DMS53 treated with DMSO at 0.1 percent for 48 hours (cell line): ENCODE results near the gene FOXL2NB.
A peak's percentile ranks its signal among the peaks of the same experiment; 100 is the strongest.

Experiments used
- DNase-seq: peaks from one replicate; lab custom pipeline; 2025; ENCODE audit not compliant: unreplicated experiment; lab: John Stamatoyannopoulos, UW

The FOXL2NB gene

DNA sequence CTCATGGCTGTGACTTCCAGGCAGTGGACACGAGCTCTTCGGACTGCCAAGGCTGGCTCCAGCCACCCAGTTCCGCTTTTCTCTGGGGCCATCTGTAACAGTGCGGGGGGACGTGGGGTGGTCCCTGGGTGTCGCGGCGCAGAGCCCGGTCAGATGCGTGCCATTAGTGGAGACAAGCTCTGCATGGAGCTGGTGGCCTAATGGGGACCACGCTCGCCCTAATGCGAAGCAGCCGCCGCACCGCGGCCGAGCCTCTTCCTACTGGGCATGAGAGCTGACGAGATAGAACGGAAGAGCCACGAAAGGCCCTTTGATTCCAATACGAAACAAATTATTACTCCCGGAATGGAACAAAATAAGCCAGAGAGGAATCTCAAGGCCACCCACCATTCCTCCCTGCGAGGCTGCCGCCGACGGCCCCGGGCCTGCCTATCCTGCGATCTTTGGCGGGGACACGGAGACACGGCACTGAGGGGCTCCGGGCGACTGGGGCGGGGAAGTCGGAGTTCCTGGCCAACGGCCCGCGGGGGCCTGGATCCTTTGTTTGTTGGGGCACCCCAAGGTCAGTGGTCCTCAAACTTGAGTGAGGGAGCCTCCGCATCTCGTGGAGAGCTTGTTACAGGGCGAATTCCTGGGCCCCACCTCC, 18.2 kb upstream of the FOXL2NB start:
- no peak for DNase-seq

DNA sequence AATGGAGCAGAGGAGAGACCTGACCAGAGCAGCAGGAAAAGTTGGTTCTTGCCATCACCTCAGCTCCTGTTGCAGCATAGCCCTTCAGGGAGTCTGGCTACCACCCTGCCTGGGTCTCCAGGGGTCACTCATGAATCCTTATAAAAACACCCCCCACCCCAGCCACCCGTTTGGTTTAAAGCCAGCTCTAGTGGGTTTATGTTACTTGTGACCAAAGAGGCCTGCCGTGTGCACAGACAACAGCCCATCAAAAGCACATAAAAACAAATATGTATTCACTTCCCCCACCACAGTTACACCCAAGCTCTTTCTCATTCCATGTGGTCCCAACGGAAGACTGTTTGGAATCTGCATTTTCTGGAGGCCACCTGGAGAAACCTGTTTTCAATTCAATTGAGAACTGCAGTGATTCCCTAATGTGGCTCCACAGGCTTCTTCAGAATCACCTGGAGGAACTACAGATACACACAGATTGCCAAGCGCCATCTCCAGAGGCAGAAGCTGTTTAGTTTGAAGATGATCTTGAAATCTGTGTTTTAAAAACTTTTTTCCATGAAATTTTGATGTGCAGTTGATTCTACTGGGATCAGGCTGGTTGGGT, 13.8 kb upstream of the FOXL2NB start:
- no peak for DNase-seq

DNA sequence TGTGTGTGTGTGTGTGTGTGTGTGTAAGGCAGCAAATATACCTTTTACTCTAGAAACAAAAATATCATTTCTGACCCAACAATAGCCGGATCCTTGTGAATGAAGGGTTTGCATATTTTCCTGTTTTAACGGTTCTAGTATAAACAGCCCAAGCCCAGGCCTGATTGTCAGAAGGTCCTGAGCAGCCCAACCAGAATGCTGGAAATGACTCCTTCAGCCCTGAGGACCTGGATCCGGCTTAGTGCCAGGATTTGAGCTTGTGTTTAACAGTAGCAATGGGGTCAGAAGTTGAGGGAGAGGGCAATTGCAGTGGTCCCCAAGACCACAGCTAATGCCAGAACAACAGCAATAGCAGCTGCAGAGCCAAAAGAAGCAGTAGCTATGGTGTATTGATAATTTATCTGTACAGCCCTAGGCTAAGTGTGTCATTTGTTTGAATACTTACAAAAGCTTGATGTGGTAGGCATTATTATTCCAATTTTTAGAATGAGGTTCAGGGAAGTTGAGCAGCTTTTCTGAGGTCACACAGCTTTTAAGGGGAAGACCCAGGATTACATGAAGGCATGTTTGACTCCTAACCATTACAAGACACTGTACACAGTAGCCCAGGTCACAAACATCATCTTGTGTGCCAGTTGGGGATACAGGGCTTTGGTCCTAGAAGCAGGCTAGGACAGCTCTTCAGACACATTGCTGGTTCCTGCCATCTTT, 12.9 kb upstream of the FOXL2NB start:
- no peak for DNase-seq

DNA sequence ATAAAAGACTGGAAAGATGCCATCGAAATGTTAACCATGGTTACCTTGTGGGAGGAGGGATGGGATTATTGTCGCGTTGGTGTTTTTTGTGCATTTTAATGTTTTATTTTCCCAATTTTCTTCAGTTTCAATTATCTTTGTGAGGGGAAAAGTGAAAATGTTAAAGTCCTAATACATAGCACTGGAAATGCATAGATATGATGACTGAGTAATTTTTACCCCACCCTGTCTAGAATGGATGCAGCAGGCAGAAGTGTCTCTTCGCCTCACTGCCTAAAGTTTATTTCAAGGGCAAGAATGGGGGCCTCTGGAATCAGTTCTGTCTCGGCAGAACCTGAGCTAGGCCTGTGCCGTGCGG, 11.5 kb upstream of the FOXL2NB start:
- DNase-seq: no peak

DNA sequence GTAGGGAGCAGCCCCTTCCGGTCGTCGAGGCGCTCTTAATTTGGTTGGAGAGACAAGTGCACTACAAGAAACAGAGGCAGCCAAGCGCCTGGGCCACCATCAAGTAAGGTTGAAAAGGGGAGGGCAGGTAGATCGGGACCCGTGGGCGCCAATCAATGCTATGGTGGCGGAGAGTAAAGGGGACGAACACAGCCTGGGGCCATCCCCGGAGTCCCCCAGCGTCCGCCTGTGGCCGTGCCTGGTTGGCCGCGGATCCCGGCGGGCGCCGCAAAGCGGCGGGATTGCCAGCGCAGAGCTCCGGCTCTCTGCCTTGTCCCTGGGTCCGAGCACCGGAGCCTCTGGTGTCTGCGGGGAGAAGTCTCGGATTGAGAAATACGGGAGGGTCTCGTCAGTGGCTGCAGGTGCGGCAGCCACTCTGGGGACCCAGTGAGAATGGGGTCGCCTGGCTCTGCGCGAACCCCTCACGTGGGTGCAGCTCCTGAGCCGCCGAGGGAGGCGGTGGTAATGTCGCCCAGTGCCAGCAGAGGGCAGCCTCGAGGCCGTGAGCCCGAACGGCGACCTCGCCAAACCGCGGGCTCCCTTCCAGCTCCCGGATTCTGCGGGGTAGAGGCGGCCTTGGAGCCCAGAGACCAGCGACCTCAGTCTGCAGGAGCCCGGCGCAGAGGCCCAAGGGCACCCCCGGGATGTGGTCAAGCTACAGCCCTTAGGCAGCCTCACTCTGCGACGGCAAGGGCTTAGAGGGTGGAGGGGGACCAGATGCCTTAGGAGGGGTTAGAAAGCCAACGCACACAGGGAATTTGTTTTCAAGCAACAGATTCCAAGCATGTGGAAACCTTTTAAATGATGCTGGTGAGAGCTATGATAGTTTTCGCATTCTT, 10.9 kb upstream of the FOXL2NB start:
- DNase-seq: no peak

DNA sequence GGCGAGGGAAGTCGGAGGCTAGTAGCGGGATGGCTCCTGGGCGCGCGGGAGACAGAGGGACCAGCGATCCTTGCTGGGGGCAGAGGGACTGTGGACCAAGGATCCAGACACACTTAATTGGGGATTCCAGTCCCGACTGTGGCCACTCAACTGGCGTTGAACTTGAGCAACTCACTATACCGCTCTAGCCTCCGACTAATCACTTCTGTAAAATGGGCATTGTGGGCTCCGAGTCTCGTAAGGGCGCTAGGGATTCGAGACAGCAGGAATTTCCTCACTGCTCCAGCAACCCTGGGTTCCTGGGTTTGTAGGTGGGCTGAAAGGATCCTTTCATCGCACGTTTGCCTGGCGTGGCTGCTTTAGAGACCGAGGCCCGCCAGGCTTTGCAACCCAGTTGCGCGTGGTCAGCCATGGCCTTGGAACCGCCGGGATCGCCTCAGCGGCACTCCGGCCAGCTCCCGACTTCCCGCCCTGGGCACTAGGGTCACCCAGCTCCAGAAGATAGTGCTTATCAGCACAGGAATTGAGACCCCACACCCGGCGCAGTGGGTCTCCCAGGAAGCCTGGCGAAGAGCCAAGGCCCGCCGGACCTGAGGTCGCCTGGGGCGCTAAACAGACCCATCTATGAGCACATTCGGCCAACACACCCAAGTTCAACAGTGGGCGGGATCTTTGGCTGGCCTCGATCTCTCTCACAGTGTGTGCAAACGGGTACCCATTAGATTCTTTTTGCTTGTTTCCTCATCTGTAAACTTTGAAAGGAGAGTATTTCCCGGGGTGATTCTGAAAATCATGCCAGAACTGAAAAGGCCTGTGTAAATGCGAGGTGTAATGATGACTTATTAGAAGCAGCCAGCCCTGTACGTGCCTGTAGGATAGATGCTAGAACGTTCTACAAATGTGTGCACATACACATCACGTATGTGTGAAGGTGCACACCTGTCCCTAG, 10.0 kb upstream of the FOXL2NB start:
- DNase-seq: no peak

DNA sequence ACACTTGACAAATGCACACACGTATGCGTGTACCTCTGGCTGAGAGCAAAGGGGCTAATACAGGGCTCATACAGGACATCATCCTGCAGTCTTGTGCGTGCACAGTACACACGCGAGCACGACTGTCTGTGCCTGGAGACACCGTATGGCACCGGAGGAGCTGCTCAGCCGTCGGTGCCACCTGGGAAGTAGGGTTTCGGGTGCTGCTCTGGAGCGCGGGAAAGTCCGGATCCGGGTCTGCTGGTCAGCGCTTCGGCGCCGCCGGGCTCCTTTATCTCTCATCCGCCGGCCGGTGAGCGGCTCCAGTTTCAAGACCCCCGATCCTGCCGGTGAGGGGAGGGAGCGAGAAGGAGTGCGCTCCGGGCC, 9.3 kb upstream of the FOXL2NB start:
- DNase-seq: no peak

DNA sequence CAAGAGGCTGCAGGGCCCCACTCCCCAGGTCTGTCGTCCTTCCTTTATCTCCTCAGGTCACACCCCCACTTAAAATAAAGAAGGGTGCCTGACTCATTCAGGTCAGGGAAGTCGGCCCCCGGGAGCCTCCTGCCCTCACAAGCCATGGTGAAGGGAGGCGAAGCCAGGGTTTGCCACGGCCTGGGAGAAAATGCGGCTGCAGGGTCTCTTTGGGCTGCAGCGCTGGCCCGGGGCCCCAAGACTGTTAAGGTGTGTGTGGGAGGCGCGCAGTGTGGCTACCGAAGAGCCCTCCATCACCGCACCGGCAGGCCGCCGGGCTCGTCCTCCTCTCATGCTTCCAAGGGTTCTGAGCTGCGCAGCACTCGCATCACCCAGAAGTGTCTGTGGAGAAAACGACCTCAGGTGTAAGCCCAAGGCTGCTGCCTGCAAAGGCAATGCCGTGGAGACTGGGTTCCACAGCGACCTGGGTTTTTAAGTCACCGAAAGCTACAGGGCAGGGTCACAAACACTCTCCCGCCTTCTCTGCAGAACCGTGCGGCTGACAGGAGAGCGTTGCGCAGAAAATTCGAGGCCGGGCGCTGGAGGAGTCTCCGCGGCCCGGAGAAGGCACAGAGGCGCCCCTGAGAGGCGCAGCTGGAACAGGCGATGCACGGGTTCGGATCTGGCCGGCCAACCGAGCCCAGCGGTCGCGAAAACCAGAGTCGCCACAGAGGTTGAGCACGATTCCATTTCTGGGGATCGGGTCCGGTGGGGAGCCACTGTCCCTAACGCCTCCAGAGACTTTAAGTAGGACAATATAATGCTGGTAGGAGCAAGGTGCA, 8.8 kb upstream of the FOXL2NB start:
- DNase-seq: no peak

DNA sequence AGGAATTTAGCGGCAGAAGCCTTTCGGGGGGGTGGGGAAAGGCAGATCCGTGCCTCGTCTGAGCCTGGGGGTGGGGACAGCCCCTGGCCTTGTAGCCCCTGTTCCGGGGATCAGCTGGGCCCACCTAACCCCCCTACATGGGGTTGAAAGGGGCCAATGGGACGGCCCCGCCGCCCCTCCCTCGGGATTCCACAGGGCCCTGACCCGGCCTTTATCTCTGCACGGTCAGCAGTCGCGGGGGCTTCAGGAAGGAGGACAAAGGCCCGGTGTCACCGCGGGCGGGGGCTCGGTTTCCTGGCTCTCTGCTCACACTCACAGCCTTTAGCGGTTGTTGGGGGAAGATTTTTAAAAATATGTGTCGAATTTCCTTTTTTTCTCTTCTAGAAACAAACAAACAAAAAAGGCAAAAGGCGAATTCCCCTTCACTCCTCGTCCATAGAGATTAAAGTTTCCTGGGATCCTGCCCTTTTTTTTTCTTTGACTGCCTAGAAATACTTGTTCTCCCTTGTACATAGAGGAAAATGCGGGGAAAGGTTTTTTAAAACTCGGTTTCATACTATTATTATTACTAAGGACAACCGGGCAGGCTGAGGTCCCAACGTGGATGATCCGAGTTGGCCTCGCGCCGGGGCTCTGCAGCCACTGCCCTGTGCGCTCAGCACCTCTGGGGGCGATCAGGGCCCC, 8.0 kb upstream of the FOXL2NB start:
- no peak for DNase-seq

DNA sequence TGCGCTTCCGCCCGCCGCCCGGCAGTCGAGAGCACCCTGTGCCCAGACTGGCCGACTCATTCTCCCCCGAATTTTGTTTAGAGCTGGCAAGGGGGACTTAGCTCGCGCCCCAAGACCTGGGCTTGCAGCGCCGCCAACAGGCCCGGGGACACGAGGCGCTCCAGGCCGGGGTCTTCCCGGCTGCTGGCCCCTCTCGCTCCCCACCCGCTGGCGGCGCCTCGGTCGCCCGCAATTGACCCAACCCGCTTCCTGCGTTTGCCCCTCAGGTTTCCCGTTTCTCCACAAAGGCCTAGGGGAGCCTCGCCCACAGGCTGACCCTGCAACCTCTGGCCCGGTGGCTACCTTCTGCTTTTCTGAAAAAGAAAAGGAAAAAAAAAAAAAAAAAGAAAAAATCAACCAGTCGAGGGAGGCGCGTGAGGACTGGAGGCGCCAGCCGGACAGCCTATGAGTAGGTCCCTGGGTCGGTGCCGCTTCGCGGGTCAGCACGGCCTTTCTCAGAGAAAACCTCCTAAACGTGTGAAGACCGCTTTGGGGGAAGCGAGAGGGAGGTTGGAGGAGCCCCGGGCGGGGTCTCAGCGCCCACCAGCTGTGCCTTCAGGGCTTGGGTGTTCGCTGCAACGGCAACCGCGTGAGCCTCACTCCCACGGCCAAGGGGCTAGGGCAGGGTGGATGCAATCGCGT, 7.3 kb upstream of the FOXL2NB start:
- DNase-seq: no peak

DNA sequence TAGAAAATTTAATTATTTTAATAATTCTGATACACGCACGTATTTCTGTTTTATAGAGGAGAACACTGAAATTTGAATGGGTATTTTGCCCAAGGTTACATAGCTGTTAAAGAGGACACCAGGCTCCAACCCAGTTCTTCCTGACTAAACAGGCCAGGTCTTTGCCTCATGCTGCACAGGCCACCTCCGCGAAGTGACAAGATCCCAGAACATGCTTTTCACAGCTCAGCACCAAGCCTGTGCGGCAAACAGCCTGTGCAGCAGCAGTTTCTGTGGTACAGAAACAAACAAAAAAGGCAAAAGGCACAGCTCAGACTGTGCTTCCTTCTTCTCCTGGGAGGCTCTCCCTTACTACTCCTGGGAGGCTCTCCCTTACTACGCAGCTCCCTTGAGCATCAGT, 6.6 kb upstream of the FOXL2NB start:
- no peak for DNase-seq

DNA sequence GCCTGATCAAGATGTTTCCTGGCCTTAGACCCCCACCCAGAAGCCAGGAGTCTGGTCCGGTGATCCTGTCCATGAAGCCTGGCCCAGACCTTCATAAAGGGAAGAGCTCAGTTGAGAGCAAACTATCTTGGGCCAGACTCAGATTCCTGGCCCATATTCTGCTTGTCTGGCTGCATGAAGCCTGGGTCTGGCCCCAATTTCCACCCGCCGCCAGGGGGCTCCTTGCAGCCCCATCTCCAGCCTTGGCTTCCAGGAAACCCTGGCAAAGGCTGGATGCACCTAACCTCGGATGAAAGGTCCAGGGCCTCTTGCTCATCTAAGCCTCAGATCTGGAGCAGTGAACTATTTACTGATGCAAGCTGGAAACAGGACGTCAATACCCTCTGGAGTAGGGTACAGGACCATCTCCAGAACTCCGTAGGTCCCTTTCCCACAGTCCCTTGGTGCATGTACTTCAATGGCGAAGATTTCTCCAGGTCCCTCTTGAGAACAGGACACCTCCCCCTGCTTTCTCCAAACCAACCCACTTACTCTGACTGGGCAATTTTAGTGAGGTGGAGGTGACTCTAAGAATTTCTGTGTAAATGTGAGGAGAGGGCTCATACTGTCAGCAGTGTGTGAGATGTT, 5.6 kb upstream of the FOXL2NB start:
- peak; percentile 27 for DNase-seq

DNA sequence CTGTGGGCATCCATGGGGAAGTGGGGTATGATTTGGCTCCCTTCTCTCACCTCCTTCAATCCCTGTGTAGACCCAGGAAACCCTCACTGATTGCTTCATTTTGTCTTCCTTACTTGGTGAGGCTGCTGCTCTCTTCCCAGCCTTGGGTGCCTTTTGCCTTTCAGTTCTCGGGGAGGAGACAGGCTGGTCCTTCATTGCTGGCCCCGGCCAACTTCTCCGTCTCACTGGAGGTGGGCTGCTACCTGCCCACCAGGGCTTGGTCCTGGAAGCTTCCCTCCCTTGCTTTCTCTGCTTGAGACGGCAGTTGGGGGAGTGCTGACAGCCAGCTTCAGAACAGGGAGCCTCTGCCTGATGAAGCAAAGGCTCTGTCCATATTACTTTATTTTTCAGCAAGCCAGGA, 4.7 kb upstream of the FOXL2NB start:
- DNase-seq: no peak

DNA sequence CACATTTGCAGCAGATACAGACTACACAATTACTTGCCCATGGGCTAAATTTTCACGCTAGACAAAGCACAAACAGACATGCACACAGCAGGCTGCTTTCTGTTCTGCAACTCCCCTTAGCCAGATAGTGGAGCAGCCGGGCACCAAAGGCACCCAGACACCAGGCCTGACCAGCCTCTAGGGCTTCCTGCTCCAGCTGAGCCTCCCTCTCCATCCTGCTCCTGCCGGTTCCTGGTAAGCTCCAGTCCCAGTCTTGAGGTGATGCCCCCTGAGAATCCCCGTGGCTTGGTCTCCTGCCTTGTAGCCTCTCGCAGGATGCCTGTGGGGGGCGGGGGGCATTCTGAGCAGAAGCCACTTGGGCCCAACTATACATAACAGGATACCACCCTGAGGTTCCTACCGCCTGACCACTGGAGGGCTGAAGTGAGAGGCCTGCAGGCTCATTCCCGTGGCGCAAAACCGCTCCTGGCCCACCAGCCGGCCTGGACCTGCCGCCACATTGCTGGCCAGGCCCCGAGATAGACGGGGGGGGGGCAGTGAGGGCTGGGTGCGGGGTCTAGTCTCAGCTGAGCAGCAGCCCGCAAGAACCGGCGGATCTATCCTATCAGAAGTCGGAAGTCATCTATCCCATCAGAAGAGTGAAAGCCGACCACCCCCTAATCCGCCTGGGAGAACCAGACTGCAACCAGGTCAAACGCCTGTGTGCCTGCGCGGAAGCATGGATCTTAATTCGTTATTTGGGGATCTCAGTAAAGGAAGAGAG, 4.0 kb upstream of the FOXL2NB start:
- no peak for DNase-seq

DNA sequence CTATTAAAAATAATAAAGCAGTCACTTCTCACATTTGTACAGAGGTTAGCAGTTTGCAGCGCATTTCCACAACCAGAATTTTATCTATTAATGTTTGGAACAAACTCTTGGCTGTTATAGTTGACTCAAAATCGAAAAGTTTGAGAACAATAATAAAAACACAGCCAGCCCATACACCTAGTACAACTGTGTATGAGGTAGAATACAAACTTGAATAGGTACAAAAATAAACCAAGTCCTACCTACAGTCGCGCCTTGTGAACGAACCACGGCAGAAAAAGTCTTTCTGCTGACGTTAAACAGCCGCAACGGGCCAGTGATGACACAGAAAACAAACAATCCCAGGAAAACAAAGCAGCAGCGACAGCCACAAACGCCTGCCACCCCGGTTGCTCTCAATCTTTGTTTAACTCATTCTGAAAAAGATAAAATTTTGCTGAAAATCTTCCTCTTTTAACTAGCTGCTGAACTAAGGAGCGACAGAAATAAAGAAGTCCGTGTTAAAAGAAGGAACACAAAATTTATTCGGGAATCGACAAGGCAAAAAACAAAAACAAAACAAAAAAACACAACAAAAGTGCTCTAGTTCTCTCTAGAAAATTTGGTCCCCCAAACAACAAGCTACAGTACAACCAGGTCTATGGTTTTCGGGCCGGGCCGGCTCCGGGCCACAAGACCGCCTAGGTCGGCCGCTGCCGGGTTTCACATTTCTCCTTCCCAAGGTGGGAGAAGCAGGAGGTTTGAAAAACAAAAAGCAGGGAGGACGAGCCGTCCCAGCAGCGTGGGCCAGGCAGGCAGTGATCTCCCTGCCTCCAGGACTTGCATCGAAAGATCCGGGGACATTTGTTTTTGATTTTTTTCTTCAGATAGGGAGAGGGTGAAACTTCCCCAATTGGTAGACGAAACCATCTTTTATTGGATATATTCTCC, 3.0 kb upstream of the FOXL2NB start:
- peak; percentile 22 for DNase-seq

DNA sequence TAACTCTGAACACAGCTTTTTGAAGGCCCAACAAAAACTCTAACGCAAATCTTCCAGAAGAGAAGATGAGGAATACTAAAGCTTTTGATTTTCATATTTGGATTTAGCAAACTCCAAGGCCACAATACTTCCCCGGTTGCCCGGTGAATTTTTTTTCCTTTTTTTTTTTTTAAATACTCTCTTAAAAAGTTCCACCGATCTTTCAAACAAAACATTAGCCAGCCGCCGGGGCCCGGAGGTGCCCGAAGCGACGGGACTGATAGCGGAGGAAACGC, 2.4 kb upstream of the FOXL2NB start:
- DNase-seq: no peak
